ENCODE results near the gene PRDM7.

Gene PRDM7

DNA sequence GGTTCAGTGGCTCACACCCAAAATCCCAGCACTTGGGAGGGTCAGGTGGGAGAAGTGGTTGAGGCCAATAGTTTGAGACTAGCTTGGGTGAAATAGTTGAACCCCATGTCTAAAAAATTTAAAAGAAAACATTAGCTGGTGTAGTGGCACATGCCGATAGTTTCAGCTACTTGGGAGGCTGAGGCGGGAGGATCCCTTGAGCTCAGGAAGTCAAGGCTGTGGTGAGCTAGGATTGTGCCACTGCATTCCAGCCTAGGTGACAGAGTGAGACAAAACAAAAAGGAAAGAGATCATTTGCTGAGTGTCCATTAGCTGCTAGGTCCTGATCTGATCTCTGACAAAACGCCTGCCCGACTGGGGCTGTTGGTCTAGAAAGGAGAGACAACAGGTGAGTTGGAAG, 43.7 kb downstream of the PRDM7 start:
- DNase-seq = no peak

- DNase-seq = no peak
Observed at GRCh38 chr16:90032674-90033331, 44.3 kb downstream of the PRDM7 start.

DNA sequence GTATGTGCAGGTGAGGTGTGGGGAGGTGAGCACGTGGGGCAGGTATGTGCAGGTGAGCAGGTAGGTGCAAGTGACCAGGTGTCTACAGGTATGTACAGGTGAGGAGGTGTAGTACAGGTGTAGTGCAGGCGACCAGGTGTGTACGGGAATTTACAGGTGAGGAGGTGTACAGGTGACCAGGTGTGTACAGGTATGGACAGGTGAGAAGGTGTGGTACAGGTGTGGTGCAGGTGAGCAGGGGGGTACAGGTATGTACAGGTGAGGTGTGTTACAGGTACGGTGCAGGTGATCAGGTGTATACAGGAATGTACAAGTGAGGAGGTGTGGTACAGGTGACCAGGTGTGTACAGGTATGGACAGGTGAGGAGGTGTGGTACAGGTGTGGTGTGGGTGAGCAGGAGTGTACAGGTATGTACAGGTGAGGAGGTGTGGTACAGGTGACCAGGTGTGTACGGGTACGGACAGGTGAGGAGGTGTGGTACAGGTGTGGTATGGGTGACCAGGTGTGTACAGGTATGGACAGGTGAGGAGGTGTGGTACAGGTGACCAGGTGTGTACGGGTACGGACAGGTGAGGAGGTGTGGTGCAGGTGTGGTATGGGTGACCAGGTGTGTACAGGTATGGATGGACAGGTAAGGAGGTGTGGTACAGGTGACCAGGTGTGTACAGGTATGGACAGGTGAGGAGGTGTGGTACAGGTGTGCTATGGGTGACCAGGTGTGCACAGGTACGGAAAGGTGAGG, 45.0 kb downstream of the PRDM7 start:
- DNase-seq = no peak

DNA sequence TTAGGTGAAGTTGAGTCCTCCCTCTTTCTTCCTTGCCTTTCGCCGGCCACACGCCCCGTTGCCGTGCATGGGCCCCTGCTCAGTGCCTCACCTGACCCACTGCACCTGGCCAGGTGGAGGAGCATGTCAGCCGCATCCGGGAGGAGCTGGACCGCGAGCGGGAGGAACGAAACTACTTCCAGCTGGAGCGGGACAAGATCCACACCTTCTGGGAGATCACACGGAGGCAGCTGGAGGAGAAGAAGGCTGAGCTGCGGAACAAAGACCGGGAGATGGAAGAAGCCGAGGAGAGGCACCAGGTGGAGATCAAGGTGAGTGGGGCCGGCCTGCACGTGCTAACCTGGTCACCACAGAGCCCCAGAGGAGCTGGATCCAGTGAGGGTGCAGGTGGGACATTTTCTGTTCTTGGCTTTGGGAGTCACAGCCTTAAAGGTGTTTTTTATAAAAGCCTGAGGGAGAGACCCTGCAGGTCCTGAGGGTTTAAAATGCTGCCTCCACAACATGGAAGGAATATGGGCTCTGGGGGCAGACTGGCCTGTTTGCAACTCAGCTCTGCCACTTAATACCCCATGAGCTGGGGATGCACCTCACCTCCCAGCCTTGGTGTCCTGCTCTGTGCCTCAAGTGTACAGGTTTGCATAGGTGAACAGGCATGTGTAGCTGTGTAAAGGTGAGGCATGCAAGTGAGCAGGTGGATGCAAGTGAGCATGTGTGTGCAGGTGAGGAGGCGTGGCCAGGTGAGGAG, 45.8 kb downstream of the PRDM7 start:
- DNase-seq = no peak

GRCh38 chr16:90028985-90029384, 48.1 kb downstream of the PRDM7 start:
- no peak for DNase-seq

DNA sequence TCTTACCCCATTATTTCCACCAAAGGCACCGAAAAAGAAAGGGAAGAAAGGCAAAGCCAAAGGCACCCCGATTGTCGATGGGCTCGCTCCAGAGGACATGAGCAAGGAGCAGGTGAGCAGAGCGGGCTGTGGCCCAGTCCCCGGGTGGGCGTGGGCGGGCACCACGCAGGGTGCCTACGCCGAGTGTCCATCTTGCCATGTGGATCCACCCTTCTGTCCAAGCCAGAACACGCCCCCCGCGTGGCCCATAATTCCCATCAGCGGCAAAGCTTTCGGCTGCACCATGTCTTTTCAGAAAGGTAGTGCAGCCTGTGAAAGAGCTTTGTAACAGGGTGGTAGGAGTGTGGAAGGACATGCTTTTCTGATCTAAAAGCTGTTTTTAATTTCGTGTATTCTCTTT, 49.5 kb downstream of the PRDM7 start:
- no peak for DNase-seq

GRCh38 chr16:90026135-90026534, 51.0 kb downstream of the PRDM7 start:
- DNase-seq = no peak

DNA sequence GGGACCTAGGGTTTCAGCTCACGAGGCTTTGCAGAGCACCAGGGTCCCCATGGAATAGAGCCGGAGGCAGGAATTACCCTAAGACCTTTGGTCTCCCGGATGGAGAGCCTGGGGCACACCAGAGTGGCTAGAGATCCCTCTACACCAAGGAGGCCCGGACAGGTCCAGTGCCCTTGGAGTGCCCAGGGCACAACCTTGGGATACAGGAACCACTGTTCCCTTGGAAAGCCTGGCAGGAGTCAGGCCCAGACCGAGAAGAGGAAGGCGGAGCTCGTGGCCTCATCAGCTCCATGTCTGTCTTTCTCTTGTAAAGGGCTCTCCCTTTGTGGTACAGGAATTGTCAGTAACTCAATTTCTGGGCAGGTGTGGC, 54.1 kb downstream of the PRDM7 start:
- no peak for DNase-seq

- peak; percentile 53 for DNase-seq
Observed at GRCh38 chr16:90022209-90023077, 54.7 kb downstream of the PRDM7 start.

GRCh38 chr16:90020838-90021382, 56.2 kb downstream of the PRDM7 start:
- DNase-seq = no peak

DNA sequence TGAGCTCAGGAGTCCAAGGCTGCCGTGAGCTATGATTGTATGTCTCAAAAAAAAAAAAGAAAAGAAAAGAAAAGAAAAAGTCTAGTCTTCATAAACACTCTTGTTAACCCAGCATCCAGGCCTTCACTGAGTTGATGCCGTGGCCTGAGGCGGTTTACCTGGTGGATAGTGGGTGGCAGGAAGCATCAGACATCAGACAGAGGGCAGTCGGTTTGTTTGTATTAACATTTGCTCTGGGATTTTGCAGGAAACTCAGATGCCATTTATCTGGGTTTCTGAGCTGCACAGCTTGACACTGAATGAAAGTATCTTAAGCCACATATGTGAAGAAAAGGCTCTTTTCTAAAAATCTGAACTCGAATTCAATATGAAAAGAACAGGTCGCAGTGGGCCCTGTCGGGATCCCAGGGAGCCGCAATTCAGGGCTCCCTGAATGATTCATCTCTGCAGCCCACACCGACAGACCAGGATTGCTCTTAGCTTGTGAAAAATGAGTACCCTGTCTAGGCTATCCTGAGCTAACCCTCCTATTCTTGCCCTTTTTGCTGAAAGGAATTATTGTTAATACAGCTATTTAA, 56.8 kb downstream of the PRDM7 start:
- no peak for DNase-seq

DNA sequence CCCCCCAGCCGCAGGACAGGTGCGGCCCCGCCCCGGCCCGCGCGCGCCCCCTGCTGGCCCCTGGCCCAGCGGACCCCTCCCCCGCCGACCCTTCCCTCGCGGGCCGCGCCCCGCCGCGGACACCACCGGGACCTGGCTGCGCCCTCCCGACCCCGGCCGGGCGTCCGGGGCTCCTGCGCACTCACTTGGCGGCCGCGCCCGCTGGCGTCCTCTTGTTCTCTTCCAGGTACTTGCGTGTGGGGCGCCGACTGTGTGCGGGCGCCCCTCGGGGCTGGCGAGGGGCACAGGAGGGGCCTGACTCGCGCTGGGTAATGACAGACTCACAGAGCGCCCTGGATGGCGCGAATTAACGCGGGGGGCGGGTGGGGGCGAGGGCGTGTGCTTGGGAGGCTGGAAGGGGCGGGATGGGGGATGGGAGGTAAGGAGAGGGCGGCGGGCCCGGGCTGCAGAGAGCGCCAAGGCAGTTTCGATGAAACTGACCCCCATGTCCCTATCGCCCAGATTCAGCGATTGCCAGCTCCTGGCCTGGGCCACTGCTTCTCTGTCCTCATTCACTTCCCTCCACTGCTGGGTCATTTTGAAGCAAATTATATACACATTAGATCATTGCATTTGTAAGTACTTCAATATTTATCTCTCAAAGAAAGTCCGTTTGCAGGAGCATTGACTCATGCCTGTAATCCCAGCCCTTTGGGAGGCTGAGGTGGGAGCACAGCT, 57.4 kb downstream of the PRDM7 start:
- no peak for DNase-seq

DNA sequence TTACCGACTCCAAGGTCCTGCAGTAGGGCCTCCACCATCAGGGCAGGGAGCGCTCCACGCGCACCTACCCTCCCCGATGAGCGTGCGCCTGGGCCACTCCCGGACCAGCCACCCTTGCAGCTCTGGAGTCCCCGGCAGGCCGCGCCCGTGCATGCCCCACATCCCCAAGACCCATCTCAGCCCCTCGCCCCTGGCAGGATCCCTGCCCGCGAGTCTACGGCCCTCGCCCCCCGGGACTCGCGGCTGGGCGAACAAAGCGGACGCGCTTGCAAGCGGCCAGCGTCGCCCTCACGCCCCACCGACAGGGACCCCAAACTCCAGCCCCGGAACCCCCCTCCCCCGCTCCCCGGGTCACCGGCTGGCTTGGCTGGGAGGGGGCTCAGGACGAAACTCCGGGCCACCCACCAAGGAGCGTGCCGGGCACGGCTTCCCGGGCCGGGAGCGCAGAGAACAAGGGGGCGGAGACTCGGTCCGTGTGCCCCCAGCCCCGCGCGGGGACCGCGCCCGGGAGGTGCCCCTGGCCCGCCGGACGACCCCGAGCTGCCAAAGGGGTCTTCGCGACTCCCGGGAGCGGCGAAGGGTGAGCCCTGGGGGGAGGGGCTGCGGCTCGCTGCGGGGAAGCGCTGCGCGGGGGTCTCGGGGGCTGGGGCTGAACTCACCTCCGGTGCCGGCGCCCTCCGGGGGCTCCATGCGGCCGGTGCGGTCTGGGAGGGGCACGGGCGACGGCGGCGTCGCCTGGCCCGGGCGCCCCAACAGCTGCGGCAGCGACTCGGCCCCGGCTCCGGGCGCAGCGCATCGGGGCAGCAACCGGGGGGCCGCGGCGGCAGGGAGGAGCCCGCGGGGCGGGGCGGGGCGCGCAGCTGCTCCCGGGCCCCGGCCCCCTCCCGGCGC, 58.2 kb downstream of the PRDM7 start, which contains the start of gene DBNDD1:
Gene DBNDD1, minus strand, starts transcription at position 805 of the 891 bp plus-strand sequence. Its CDS starts 115 bp downstream, at position 690.
- no peak for DNase-seq

DNA sequence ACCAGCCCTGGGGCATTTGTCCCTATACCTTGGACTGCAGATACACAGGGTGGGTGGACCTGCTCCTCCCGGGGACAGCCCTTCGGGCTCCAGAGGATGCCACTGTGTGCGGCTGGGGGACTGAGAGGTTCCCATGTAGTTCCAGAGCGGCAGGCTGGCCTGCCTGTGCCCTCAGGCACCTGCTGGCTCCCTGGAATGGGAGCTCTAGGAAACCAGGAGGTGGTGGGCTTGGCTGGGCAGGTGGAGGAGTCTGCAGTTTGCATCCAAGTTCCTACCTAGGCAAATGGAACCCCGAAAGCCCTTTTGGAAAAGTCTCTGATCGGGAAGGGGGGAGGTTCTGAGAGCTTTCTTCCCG, 58.9 kb downstream of the PRDM7 start:
- no peak for DNase-seq

DNA sequence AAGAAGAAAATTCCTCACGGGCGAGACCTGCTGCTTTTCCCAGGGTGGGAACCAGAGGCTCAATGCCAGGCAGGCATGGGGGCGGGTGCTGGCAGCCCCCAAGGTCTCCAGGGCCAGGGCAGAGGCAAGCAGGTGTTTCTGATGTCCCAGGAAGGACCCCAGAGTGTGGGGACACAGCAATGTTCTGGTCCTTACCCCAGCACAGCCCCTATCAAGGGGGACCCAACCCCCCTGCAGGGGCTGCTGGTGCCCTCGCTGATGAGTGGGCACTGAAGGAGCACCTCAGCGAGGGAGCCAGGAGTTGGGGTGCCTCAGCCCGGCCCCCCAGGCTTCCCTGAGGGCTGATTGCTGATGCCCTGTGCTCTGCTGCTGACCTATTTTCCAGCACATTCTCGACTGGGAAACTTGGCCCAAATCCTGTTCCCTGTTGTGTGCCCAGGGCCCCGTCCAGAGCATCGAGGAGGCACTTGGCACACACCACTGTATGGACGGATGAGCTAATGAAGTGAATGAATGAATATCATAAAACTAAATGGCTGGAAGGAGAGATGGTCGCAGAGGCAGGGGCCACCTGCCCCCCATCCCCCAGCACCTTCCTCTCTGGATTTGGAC, 60.7 kb downstream of the PRDM7 start:
- DNase-seq = no peak

DNA sequence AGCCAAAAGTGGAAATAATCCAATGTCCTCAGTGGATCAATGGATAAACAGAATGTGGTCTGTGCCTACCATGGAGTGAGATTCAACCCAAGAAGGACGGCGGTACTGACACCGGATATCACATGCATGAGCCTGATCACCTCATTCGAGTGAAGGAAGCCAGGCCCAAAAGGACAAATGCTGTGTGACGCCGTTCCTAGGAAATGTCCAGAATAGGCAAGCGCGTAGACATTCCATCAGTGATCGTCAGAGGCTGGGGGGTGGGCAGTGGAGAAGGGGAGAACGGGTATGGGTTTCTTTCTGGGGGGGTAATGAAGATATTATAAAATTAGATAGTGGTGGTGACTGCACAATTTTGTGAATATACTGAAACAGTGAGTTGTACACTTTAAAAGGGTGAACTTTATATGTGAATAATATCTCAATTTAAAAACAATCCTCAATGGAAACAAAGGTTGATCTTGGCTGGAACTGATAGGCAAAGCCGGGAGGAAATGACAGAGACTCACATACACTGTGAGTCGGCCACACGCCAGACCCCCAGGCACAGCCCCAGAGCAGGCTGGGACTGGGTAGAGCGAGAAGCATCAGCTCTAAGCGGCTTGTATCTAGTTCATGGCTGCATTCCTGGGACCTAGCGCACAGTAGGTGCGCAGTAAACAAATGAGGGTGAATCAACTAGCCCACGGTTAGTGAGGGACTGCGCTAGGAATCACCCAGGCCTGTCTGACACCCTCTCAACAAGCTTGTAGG, 61.4 kb downstream of the PRDM7 start:
- DNase-seq = no peak

- no peak for DNase-seq
Observed at GRCh38 chr16:90012991-90013745, 64.0 kb downstream of the PRDM7 start.

DNA sequence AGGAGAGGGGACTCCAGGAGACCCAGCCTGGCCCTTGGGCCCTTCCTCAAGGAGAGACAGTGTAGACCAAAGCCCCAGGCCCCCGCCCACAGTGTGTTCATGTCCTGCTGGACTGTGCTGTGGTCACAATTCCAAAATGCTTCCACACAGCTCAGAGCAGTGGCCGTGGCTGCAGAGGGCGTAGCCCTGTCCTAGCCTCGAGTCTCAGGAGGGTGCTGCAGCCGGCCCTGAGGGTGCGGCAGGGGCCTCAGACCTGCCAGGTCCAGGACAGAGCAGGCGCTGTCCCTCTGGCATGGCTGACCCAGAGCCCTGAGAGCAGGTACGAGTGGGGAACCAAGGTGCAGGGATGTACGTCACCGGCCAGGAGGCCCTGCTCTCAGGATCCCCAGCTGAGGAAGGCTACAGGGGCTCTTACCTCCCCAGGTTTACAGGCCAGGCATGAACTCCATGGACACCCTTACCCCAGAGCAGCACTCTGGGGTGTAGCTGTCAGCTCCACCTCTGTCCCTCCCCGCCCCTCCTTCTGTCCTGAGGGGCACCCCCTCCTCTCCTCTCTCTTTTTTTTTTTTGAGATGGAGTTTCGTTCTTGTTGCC, 65.1 kb downstream of the PRDM7 start:
- DNase-seq = no peak
